Stimulated activated CD4-positive, alpha-beta T cell treated with anti-CD3 and anti-CD28 coated beads, TNF-alpha, amount 100 ng/mL, for 1 hour (primary cell): ENCODE data around the gene SCYL1.

Experiments used
- DNase-seq, 3 donors: peaks; one replicate each; pipeline ENCODE4 v3.0.0-alpha.2; 2020; ENCODE audit warnings: low read depth in 3 of 3, low spot score in 1 of 3

The SCYL1 gene

DNA sequence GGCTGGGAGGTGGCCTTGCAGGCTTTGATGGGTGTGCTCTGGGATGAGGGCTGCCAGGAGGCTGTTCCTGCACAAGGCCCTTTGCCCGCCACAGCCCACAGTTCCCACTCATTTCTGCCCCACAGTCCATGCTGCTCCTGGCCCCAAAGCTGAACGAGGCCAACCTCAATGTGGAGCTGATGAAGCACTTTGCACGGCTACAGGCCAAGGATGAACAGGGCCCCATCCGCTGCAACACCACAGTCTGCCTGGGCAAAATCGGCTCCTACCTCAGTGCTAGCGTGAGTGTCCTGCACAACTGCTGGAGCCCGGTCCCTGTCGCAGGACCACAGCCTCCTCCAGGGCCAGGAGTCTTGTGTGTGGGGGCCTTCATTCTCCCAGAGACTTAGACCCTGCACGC is 10.2 kb downstream of the SCYL1 start:
- no peak for DNase-seq

DNA sequence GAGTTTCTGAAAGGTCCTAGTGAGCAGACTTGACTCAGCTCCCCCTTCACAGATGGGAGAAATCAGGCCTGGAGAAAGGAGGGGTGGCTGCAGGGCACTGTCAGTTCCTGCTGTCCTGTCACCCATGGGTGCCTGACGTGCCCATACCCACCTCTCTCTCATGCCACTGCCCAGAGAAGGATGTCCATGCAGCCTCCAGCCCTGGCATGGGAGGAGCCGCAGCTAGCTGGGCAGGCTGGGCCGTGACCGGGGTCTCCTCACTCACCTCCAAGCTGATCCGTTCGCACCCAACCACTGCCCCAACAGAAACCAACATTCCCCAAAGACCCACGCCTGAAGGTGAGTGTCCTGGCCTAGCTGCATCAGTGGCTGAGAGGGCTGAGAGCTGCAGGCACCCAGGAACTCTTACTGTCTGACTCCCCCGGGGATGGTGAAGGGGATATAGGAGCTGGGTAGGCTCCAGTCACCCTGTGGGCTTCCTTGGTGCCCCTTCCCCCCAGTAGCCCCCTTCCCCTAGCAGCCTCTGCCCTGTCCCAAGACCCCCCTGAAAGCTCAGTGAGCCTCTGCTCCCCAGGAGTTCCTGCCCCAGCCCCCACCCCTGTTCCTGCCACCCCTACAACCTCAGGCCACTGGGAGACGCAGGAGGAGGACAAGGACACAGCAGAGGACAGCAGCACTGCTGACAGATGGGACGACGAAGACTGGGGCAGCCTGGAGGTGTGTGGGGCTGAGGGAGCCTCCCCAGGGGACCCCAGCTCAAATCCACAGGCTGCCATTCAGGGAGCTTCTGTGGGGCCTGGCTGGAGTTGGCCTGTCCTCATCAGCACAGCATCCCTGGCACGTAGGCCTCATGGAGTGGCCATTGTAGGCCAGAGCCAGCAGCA is 11.8 kb downstream of the SCYL1 start:
- no peak for DNase-seq

GRCh38 chr11:65537296-65537597 is 12.4 kb downstream of the SCYL1 start:
- no peak for DNase-seq

- no peak for DNase-seq
These were observed 12.8 kb downstream of the SCYL1 start for GRCh38 chr11:65537620-65538231.

DNA sequence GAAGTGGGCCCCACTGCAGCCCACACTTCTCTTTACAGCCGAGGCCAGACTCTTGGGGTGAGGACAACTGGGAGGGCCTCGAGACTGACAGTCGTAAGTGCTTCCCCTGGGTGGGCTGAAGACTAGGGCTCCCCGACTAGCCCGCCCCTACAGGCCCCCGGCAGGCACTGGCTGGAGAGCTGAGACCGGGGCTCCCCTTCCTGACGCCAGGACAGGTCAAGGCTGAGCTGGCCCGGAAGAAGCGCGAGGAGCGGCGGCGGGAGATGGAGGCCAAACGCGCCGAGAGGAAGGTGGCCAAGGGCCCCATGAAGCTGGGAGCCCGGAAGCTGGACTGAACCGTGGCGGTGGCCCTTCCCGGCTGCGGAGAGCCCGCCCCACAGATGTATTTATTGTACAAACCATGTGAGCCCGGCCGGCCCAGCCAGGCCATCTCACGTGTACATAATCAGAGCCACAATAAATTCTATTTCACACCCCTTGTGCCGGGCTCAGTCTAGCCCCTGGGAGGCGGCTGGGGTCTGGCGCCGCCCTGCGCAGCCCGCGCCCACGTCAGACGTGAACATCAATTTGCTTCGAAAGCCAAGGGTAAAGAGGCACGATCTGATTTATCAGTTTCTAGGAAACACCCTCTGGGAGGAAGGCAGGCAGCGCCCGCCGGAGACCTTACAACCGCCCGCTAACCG is 13.5 kb downstream of the SCYL1 start:
- DNase-seq = no peak

DNA sequence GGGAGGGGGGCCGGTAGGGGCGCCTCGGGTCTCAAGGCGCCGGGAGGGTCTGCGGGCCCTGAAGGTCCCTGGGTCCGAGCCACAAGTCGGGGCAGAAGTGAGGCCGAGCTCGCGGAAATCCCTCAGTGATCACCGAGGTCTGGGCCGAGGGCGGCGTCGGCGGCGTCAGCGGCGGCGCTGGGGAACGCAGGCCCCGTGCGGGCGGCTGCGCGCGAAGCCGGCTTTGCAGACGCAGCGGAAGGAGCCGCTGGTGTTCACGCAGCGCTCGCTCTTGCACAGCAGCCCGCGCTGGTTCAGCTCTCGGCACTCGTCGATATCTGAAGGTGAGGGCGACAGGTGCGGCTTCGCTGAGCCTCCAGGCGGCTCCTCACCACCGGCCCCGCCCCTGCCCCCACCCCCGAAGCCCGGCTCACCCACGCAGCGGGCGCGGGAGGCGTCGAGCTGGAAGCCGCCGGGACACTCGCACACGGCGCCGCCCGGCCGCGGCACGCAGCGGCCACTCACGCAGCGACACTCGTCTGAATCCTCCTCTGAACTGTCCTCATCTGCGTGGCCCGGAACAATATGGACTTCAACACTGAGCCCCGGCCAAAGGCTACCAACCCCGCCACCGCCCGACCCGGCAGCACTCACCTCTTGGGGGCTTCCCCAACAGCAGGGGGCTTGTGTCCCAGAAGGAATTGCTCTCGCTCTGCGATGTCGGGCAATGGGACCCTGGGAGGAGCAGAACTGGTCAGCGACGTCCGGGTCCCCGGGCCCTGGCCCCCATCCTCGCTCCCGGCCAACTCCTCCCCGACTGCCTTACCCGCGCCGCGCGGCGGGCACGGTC is 14.2 kb downstream of the SCYL1 start:
- no peak for DNase-seq

- no peak for DNase-seq
These were observed 14.9 kb downstream of the SCYL1 start for GRCh38 chr11:65539744-65540289.

DNA sequence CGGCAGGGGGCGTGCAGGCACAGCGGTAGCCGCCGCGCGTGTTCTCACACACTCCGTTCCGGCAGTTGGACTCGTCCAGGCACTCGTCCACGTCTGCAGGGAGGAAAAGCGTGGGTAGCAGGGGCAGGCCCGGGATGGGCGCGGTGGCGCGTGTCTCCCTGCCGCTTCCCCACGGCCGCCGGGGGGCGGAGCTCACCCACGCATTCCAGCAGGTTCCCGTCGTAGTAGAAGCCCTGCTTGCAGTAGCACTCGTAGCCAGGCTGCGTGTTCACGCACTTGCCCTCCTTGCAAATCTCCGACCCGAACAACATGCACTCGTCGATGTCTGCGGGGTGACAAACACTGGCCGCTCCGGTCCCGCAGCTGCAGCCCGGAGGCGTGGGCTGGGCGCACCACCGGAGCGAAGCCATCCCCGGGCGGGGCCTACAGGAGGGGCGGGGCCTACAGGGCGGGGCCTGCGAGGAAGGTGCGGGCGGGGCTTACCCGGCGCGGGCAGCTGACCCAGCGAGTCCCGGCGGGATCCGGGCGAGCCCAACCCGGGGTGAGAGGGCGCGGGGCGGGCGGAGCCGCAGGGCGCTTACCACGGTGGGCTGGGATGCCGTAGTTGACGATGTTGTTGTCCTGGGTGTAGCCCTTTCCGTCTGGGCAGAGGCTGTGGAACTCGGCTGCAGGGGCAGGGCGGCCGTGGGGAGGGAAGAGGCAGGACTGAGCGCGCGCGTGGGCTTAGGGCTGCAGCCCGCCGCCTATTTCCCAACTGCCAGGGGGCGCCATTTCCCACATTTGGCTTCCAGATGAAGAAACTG is 15.6 kb downstream of the SCYL1 start:
- peak; percentile 70 to 80 (median 74) for DNase-seq

DNA sequence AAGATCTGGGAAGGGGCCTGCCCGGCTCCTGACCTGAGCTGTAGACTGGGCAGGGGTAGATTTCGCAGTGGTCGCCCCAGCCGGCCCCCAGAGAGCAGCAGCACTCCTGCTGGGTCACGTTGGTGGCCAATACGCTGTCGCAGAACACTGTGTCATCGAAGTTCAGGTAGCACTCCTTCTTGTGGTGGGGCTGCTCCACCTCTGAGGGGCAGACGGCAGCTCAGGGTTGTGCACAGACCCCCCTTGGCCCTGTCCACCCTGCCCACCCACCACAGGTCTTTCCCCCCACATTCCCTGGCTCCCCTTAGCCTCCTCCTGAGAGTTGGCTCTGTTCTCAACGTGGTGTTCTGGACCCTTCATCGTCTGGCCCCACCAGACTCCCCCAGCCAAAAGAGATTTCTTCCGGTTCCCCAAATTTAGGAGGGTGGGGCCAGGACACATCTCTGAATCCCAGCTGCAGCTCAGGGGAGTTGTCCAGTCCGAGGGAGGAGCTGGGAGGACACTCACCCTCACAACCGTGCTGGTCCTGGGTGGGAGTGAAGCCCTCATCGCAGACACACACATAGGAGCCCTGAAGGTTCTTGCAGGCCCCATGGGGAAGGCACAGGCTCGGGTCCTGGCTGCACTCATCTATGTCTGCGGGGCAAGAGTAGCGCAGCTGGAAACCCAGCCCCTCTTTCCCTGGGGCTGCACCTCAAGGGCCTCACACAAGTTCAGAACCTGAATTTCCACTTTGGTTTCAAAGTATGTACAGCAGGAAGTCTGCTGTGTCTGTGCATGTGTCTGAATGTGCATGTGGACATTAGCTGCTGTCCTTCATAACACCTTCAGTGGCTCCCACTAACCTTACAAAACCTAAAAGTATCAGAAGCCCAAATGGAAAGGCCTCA is 16.5 kb downstream of the SCYL1 start:
- DNase-seq = no peak

DNA sequence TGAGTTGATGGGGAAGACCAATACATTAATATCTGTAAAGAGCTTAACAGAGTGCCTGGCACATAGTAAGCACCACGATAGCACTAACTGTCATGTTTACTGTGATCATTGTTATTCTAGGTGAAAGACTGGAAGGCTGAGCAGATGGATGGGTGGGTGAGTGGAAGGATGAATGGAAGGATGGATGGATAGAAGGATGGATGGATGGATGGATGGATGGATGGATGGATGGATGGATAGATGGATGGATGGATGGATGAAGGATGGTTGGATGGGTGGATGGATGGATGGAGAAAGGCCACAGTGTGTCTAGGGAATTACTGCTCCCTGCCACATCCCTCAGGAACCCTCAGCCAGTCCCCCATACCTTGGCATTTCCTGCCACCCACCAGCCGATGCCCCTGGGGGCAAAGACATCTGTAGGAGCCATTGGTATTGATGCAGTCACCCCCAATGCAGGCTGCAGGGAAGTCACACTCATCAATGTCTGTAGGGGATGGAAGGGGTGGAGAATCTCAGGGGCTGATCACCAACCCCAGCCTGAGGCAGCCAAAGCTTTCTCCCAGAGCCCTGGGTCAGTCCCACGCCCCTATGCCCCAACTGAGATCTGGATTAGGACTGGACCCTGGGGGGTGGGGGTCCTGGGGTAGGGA is 18.0 kb downstream of the SCYL1 start:
- DNase-seq = no peak

- DNase-seq = no peak
These were observed 21.0 kb downstream of the SCYL1 start for GRCh38 chr11:65545853-65546216.

- DNase-seq = peak; percentile 97 to 100 (median 99)
These were observed 21.5 kb downstream of the SCYL1 start for GRCh38 chr11:65546217-65546958.

GRCh38 chr11:65547446-65548125 is 22.7 kb downstream of the SCYL1 start:
- DNase-seq = no peak

- DNase-seq = no peak
These were observed 23.5 kb downstream of the SCYL1 start for GRCh38 chr11:65548395-65548794.

DNA sequence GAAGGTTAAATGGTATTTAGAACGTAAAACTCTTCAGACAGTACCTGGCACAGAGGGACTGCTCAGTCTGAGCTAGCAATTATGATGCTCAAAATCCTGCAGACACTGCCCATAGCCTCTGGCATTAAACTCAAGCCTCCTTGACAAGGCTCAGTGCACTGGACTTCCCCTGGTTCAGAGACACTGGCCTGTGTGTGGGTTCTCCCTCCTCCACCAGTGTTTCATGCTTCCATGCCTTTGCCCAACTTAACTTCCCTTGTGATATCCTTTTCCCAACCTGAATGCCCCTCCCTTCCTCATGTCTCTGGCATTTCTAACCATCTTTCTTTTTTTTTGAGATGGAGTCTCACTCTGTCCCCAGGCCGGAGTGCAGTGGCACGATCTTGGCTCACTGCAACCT is 24.2 kb downstream of the SCYL1 start:
- no peak for DNase-seq

- no peak for DNase-seq
These were observed 26.9 kb downstream of the SCYL1 start for GRCh38 chr11:65551572-65552387.
